Raji (cell line): Measurements from ENCODE around the gene SNAPC5.

Source experiments
- POLR2A ChIP-seq: IDR thresholded peaks from 2 replicates; pipeline ENCODE4 v1.6.1; 2011; ENCODE audit warnings: low read depth, low read length, control low read depth; ENCODE audit not compliant: insufficient read depth

Gene SNAPC5

DNA sequence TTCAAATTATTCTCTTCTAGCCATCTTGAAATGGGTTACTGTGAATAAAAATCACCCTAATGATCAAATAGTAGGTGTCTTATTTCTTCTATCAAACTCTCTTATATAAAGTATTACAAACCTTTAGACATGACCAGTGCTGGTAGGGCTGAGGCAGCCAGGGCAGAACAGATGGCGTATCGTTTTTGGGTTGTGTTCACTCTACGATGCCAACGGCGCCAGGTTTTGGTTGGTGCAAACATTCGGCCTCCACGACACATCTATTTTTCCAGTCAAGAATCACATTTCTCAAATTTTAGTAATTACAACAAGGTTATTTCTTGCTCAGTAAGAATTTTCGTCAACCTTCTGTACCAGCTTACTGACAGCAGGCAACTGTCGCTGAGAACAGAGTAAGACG lies 4.9 kb upstream of the SNAPC5 start:
- no peak for TF ChIP-seq POLR2A

DNA sequence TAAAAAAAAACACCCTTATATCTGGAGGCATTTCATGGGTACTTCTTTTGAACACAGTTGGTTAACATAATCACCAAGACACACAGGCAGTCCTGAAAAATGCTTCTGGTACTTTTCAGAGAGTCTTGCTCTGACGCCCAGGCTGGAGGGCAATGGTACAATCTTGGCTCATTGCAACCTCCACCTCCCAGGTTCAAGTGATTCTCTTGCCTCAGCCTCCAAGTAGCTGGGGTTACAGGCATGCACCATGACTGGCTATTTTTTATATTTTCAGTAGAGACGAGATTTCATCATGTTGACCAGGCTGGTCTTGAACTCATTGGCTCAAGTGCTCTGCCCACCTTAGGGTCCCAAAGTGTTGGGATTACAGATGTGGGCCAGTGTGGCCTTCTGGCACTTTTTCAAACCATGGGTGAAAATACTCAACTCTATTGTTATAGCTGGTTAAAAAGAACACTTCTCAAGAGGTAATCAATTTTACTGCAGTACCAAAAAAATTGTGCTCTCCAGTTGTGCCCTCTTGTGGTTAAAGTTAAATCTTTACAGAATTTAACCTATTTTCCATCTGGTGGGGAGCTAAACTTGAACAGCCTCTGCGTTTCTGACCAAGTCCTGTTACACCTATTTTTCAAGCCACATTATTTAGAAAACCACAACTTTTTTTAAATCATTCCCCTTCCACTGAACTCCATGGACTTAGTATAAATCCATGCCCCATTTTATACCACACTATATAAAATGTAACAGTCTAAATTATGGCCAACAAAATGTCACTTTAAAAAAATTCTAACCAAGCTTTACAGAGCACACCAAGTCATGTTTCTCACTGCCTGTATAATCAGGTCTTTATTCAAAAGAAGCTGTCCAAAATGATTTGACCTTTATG lies 1.2 kb upstream of the SNAPC5 start:
- TF ChIP-seq POLR2A, result no peak

DNA sequence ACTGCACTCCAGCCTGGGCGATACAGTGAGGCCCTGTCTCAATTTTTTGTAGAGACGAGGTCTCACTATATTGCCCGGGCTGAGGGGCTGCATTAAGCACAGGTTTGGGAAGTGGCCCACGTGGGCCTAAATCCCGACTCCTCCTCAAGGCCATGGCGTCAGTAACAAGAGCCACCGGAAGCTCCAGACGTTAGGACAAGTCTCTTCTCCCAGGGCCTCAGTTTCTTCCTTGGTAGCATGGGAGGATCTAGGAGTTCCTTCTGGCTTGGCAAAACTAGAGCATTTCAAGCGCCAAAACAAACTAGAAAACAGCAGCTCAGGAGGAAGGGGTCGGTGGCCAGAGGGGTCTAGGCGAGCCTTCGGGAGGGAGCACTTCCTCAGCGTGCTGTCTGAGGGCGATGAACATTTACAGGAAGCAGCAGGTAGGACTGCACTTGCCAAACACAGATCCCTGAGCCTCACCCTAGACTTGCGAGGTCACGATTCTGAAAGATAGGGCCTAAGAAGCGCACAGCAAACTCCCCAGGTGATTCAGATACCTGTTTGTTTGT lies 536 bp downstream of the SNAPC5 start:
- no peak for TF ChIP-seq POLR2A

DNA sequence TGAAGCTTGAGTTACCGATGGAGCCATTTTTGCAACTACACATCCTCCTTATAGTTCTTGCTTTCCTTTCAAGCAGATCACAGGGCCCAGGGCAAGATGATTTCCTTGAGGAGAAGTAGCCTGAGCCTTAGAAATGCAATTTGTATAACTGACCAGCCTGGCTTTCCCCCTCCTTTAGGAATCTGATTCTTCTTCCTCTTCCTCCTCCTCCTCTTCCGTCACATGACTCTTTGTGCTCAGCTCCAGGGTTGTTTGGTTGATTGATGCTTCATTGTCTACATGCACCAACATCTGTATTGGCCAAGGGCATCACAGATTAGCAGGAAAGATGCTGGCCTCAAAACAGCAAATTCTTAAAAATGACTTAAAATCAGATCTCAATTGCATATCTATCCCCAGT lies 3.3 kb downstream of the SNAPC5 start:
- TF ChIP-seq POLR2A, result no peak

DNA sequence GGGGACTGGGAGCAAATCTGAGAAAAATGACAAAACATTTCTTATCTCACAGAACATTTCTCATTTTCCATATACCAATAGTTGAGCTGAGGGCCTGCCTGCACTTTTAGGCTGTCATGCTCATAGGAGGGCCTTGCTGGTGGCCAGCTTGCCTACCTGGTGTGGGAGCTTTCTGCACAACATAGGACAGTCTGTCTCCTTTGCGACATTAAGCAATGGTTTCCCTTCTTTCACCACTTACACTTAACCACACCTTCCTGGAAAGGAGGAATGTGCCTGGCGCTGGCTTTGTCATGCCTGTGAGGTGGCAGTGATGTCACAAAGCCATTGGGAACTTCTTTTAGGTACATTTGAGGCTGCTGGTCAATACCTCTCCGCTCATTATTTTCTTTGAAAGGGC lies 5.7 kb downstream of the SNAPC5 start:
- TF ChIP-seq POLR2A, result no peak

DNA sequence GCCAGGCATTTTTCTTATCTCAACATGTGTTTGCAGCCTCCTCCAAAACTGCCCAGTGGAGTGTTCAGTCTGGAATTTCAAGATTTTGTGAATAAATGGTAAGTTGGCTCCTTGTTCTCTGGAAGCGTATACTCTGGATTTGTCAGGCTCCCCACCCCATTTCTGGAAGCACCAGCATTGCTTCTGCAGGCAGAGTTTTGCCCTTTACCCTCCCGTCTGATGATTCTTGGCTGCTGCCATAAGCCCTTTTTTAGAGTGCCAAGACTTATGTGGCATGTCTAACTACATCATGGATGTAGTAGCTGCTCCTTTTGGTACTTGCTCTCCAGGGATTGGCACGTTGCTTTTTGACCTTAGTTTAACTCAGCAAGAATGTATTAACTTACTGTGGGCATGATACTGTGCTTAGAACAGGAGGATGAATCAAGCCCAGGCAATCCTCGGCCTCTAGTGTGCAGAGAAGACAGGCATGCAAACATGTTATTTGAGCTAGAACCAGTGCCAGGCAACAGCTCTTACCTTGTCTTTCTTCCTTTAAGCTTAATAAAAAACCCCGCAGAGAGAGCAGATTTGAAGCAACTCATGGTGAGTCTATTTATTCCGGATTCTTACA lies 8.3 kb downstream of the SNAPC5 start:
- no peak for TF ChIP-seq POLR2A

DNA sequence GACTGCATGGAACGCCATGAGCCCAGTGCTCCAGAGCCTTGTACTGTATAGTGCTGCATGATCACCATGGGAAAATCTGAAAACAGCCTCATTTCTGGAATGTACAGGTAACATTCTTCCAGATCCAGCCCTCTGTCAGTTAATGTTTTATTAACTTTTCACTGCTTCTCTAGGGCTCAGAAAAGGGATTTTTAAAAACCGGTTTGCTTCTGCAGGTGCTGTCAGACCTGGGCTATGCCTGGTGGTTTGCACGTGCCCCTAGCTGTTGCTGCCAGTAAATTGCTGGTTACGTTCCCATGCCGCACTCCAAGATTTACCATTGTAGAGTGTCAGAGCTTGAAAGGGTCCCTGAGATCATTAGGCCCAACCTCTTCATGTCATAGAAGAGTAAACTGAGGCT lies 9.0 kb downstream of the SNAPC5 start:
- TF ChIP-seq POLR2A, result no peak

DNA sequence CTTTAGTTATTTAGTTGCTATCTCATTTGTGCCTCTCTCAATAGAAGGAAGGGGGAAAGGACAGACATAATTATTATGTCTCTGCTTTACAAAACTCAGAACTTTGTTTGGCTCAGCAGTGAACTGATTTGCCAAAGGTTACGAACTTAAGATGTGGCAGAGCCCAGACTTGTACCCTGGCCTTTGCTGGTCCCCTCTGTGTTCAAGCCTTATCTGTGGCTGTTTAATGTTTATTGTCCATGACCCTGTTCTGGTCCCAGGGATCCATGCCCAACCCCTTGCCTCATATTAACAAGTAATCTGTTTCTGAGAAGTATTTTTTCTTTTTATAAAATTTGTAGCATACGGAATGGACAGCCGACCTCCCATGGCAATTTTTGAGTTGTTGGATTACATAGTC lies 10.7 kb downstream of the SNAPC5 start:
- TF ChIP-seq POLR2A, result no peak

DNA sequence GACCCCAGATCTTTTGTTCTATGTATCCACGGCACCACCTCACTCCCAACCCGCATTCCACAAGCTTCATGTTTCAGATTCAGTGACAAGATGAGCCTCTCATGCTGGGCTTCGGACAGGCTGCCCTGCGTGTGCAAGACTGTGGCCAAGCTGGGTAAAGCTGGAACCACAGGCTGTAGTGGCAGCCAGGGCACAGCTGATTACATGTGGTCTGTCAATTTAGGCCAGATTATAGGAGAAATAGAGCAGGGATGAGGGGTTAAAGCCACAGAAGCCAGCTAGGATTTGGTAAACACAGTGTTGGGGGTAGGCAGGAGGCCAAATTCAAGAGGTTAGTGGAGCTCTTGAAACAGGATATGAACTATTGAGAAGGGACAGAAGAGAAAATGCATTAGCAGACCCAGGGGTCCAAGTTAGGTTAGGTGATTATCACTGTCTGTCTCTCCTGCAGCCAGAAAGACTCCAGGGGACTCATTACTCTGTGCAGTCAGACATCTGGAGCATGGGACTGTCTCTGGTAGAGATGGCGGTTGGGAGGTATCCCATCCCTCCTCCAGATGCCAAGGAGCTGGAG lies 12.9 kb downstream of the SNAPC5 start:
- no peak for TF ChIP-seq POLR2A

DNA sequence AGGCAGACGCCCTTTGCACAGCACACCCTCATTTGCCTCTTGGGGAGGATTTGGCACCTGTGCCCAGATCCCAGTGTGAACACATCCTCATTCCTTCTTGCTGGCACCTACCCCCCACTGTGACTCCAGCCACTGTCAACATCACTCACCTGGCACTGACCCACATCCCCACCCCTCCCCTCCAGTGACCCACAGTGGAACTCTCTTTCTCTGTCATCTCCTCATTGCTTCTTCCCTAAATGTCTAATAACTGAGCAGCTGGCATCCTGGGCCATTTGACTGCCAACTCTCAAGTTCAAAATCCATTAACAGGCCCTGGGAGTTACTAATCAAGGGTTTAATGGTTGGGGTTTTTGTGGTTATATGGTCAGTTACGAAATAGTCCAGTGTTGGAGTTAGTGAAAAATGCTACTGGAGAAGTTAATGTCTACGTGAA lies 14.4 kb downstream of the SNAPC5 start:
- TF ChIP-seq POLR2A, result no peak

DNA sequence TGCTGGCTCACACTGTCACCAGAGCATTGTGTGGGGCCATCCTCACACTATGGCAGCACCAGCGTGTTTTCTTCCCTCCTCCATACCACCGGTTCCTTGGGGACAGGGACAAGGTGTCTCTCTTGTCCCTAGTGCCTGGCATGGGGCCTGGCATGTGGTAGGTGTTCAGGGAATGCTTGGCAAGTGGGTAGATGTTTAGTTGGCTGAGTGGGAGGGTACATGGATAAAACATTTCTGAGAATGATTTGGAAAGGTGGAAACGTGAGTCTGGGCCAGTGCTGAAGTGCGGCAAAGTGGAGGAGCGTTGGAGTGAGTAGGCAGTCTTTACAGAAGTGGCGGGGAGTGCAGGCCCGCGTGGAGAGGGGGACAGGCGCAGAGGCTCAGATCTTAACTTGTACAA lies 15.0 kb downstream of the SNAPC5 start:
- no peak for TF ChIP-seq POLR2A

DNA sequence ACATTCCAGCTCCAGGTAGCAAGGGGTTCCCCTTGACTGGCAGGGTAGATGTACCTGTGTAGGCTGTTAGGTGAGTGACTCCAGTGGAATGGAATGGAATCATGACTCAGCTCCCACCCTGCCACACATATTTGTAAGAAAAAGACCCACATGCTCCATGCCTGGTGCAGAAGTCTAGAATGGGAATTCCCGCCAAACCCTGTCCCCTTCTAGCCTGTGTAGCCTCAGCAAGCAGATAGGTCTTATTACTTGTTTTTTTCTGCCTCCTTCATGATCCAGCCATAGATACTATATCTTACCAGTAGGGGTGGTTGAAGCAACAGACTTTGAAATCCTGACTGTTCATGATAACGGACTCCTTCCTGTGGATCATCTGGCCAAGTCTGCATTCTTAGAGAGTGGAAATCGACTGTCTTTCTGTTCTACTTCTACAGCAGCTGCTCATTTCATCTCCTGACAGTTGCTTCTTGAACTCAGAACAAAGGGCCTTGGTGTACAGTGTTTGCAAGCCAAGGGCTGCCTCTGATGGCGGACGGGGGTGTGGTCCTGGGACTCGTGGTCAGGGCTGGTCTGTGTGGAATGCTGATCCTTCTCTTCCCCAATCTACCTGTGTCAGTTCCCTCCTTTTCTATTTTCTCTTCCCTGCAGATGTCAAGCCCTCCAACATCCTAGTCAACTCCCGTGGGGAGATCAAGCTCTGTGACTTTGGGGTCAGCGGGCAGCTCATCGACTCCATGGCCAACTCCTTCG lies 16.3 kb downstream of the SNAPC5 start:
- TF ChIP-seq POLR2A, result no peak

DNA sequence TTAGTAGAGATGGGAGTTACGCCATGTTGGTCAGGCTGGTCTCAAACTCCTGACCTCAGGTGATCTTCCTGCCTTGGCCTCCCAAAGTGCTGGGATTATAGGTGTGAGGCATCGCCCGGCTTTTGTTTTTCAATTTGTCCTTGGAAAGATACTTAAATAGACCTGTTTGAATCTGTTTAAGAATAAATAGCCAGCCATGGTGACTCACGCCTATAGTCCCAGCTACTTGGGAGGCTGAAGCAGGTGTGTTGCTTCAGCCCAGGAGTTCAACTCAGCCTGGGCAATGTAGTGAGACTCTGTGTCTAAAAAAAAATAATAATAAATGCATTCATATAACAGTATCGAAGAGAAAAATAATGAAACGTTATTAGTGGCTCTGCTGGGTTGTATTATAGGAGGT lies 17.3 kb downstream of the SNAPC5 start:
- TF ChIP-seq POLR2A, result no peak

DNA sequence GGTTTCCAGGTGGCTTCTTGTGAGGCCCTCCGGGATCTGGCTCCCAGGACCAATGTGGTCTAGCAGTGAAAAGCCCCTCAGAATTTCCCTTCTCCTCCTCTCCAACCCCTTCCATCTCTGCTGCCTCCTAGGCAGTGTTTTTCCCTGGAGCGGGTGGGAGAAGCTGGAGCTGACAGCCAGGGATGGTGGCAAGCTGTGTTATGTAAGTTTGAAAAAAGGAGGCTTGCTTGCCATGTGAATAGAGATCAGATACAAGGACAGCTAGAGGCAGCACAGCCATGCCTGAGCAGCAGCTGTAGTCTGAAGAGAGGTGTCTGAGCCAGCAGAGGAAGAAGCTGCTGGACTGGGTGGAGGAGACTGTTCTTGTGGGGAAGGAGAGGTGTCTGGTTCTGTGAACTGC lies 20.6 kb downstream of the SNAPC5 start:
- no peak for TF ChIP-seq POLR2A

DNA sequence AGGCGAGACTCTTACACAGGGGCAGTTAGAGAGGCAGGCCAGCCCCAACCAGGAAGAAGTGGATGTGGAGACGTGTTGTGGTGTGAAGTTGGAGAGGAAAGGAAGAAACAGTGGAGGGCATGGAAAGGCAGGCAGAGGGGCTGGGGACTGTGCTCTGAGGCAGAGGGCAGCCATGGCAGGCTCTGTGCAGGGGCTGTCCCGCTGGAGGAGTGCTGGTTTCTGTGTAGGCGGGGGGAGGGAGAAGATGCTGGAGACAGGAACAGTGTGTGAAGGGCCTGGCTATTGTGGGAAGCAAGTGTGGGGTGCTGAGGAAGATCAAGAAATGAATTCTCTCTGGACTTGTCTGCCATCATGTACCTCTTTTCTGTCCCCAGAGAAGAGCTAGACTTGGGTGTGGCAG lies 21.0 kb downstream of the SNAPC5 start:
- no peak for TF ChIP-seq POLR2A
